HG03280 (cell line): ENCODE measurements around the gene PAK4.
"Not testable (repeated sequence)": the region's sequence is repeated elsewhere in the genome, so short reads cannot be mapped to it uniquely, and the experiment has no call there.

Source experiments
- ATAC-seq: cut with Tn5 transposase; IDR thresholded peaks from one replicate; pipeline ENCODE4 v1.9.1; 2021; ENCODE audit warnings: mild to moderate bottlenecking, moderate library complexity; ENCODE audit not compliant: unreplicated experiment

PAK4 gene

DNA sequence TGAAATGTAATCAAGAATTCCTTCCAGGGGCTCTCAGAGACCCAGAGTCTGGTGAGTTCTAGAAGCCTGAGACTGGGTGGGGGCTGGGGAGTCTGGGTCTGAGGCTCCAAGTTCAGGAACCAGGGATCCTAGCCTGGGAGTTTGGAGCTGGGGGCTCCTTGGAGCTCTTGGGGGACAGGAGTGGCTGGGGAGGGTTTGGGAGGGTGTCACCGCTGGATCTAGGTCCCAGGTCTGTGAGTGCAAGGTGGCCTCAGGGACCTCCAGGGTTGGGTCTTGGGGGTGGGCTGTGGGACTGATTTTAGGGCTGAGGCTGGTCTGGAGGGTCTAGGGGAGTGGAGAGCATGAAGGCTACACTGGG, 77.4 kb downstream of the PAK4 start:
- no peak for ATAC-seq

DNA sequence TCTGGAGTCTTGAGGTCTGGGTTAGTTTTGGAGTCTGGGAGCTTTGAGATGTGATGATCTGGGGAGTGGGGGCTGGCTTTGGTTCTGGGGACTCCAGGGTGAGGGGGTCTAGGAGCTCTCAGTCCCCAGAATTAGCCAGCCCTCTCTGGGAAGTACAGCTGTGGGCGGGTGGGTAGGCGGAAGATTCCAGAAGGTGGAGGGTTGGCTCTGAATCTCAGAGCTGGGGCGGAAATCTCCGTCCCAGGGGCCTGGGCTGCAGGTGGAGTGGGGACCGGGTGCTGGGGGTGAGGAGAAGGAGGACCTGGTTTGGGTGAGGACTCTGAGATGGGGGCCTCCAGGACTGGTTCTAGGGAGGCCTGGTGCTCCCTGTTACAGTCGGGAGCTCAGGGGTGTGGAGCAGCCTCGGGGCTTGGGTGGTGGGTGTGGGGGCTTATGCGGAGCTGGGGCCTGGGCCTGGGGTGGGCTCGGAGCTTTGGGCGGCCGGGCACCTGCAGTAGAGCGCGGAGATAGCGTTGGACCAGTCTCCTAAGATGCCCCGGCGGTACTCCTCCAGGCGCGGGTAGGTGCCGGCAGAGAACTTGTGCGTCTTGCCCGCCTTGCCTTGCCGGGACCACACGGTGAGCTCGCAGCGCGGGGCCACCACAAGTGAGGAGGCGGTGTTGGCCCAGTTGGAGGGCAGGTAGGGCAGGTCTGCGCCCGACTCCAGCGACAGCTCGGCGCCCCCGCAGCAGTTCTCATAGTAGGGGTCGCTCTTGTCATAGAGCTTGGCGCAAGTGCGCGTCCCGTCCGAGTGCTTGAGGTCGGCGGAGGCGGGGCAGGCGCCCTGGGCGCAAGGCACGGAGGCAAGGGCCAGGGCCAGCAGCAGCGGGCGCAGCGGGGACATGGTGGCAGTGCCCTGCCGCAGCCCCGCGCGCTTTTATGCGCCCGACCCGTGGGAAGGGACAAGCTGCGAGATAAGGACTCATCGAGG, 78.1 kb downstream of the PAK4 start, which contains the start of gene SYCN:
TSS of gene SYCN (minus strand) at position 892 of the 970 bp plus-strand sequence. CDS start at position 883, 9 bp downstream.
- ATAC-seq: no peak

DNA sequence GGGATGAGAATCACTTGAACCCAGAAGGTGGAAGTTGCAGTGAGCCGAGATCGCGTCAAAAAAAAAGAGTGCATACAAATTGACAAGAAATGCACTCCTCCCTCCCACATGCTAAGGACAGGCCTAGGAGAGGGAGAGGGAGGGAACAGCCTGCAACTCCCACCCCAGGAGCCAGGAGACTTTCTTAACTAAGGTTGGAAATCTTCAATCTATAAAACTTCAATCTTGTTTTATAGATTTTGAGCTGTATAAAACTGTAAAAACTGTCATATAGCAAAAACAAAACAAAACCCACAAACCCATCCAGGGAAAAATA, 79.8 kb downstream of the PAK4 start:
- no peak for ATAC-seq

DNA sequence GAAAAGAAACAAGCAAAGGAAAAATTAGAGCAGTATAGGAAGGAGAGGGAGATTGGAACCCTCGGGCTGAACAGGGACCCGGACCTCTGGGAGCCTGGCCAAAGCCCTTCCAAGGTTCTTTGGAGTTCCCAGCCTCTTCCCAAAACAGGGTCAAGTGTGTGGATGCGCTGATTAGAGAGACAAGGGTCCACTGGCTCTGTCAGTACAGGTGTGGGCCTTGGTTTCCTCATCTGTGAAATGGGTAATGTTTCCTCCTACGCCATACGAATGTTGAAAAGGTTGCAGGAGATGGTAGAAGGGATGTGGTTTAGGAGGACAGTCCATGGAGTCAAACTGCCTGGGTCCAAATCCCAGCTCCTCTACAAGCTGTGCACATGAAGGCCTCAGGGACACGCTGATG, 80.5 kb downstream of the PAK4 start:
- ATAC-seq: no peak

DNA sequence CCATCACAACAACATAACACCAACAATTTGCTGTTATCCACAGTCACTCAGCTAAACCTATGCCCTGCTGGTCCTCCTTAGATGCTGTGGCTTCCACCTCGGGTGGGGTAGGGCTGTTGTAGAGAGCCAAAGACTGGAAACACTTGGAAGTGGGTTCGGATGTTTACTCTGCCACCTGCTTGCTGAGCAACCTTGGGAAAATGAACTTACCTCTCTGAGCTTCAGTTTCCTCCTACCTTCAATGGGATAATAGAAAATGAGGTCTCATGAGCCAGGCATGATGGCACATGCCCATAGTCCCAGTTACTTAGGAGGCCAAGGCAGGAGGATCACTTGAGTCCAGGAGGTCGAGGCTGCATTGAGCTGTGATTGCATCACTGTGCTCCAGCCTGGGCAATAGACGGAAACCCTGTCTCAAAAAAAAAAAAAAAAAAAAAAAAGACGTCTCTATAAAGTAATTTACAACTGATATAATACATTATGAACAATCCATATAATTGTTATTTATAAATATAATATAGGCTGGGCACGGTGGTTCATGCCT, 81.8 kb downstream of the PAK4 start:
- no peak for ATAC-seq

DNA sequence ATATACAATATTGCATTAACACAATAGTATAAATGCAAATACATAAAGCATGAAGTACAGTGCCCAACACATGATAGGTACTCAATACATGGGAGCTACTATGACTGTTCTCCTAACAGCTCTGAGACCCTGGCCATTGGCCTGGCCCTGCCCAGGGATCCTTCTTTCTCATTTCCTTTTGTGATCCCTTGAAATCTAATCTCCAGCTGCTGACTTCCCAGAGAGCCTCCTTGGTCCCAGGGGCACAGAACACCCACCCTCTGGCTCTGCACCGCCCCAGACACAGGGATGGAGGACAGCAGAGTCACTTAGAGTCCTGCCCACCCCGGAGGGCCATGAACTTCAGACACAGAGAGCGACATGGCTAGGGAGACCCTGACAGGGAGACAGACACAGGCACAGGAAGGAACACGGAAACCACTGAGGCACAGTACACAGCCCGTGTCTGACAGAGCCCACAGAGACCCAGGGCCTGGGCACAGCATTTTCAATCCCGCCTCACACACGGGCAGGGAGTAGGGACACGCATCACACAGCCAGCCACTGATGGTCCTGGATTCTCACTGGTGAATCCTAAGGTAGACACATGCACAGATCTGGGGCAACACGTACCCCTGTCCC, 82.7 kb downstream of the PAK4 start:
- ATAC-seq: no peak

DNA sequence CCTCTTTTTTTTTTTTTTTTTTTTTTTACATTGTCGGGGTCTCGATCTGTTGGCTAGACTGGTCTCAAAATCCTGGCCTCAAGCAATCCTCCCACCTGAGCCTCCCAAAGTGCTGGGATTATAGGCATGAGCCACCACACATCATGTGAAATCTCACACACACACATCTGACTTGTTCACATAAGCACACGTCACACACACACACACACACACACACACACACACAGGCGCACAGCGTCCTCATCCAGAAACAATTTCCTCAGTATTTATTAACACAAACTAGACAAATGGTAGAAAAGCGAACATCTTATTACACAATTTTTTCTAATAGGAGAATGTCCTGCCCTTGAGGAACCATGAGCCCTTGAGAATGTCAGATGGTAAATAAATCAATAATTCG, 83.6 kb downstream of the PAK4 start:
- no peak for ATAC-seq

DNA sequence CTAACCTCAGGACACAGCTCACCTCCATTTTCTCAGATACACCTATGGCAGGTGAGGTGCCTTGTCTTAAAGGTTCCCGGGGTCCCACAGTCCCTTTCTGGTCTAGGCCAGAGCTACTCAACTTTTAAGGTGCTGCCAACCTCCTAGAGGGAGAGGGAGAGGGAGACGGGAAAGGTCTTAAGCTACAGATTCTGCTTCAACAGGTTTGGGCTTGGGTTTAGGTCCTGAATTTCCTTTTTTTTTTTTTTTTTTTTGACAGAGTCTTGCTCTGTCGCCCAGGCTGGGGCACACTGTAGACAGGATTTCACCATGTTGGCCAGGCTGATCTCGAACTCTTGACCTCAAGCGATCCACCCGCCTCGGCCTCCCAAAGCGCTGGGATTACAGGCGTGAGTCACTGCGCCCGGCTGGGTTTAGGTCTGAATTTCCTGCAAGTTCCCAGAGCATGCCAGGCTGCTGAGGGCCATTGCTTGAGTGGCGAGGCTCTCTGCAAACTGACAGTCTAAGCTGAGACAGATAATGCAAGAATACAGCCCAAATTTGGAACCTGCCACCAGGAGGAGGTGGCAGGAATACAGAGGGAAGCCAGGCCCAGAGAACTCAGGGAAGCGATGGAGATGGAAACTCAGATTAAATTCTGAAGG, 86.3 kb downstream of the PAK4 start:
- ATAC-seq: no peak

DNA sequence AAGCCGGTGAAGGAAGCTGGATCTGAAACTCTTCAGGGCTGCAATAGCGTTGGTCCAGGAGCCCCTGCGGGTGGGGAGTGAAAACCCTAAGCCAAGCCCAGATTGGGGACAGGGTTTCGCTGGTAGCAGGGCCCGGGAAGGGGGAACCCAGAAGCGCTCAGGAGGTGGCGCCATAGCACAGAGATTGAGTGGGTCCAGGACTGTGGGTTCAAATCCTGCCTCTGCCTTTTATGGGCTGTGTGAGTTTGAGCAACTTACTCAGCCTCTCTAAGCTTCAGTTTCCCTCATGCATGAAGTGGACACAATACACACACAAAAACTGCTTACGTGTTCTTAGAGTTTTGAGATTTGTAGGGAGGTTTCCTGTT, 86.8 kb downstream of the PAK4 start:
- ATAC-seq: no peak

DNA sequence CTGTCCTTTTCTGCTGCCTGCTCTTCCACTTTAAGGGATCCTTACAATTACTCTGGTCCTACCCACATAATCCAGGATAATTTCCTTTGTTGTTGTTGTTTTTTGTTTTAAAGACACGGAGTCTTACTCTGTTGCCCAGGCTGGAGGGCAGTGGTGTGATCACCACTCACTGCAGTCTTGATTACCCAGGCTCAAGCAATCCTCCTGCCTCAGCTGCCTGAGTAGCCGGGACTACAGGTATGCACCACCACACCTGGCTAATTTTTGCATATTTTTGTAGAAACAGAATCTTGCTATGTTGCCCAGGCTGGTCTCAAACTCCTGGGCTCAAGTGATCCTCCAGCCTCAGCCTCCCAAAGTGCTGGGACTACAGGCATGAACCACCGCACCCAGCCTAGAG, 89.7 kb downstream of the PAK4 start:
- ATAC-seq: not testable (repeated sequence)

DNA sequence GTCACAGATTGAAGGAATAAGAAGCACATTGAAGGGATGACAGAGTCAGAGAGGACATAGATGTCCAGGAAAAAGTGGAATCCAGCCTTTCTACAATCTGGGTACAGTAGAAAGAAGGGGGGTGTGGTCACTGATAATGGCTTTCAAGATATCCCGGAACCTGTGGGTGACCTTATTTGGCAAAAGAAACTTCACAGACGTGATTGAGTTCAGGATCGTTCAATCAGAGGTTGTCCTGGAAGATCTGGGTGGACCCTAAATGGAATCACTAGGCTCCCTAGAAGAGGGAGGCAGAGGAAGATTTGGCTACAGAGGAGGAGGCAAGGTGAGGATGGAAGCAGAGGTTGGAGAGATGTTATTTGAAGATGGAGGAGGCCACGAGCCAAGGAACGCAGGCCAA, 91.5 kb downstream of the PAK4 start:
- no peak for ATAC-seq

DNA sequence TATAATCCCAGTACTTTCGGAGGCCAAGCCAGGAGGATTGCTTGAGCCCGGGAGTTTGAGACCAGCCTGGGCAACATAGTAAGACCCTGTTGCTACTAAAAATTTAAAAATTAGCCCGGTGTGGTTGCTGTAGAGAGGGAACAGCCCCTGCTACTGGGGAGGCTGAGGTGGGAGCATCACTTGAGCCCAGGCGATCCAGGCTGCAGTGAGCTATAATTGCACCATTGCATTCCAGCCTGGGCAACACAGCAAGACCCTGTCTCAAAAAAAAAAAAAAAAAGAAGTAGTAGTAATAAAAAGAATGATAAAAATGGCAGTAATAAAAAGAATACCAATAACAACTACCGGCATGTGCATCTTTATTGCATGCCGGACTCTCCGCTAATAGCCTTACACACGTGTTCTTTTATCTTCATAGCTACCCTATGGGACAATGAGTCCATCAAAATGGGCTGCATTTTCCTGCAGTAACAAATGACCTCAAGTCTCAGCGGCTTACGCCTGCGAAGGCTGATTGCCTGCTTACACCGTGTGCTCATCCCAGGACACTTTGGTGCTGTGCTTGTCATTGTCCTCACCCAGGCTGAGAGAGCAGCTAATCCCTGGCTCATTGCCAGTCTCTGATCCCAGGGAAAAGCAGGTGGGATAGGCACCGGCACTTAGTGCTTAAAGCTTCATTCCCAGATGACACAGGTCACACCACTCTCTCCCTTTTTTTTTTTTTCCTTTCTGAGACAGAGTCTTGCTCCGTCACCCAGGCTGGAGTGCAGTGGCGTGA, 92.8 kb downstream of the PAK4 start:
- no peak for ATAC-seq

DNA sequence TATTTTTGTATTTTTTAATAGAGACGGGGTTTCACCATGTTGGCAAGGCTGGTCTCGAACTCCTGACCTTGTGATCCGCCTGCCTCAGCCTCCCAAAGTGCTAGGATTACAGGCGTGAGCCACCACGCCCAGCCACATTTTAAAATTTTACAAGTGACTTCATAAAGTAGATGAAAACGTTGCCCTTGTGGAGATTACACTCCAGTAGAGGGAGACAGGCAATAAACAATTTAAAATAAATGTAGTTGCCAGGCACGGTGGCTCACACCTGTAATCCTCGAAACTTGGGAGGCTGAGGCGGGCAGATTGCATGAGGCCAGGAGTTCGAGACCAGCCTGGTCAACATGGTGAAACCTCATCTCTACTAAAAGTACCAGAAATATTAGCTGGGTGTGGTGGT, 93.5 kb downstream of the PAK4 start:
- not testable (repeated sequence) for ATAC-seq

DNA sequence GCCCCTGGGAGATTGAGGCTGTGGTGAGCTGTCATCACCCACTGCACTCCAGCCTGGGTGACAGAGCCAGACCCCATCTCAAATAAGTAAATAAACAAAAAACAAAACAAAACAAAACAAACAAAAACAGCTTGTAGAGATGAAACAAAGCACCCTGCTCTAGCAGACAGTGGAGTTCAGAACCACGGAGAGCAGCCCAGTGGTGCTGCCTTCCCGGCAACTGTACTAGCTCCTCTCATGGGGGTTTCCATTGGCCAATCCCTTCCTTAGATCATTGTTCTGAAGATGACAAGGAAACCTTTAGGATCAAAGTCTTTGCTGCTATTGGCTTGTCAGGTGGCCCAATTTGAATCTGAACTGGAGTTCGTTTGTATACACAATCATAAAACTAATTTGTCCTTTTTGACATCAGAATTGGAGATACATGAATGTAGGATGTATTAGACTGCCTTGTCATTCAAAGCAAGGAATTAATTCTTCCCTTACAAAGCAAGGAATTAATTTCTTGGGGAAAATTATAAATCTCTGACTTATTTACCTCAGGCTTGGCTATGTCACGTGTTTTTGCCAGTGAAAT, 98.2 kb downstream of the PAK4 start:
- ATAC-seq: no peak

DNA sequence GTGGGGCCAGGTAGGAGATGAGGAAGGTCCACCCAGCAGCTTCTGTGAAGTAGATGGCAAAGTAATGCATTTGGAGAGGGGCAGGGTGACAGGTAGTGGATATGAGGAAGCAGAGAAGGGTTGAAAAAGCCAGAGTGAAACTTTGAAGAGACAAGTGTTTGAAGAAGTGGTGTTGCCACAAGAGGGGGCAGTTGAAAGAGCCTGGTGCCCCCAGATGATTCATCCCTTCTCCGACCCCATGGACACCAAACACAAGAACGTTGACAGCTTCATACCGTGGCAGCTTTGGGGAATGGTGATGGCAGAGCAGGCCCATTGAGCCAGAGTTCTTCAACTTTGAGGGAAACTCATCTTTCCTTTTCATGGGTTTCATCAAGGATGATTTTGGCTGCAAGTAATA, 99.3 kb downstream of the PAK4 start:
- ATAC-seq: no peak
